Caco-2 (cell line): Measurements from ENCODE around the gene CD38. TPM values are rescaled to one million over a fixed set of nuclear protein-coding genes. Genes with fewer than 3 reads are reported as not detected.

Source experiments
- BruUV-seq: library from RNA; stranded (reverse); fragments of 400-500 nt; replicated peaks from 2 replicates; lab custom pipeline; 2021; lab: Mats Ljungman, UMichigan
- CTCF ChIA-PET: fragments of 300-600 bp; sonication (Branson Sonifier 250); formaldehyde crosslinking; loops from one replicate; lab custom pipeline; 2022; ENCODE audit warnings: antibody characterized with exemption; lab: Charles Lee
- POLR2A ChIA-PET: fragments of 300-600 bp; sonication (Branson Sonifier 250); formaldehyde crosslinking; loops from one replicate; lab custom pipeline; 2022; ENCODE audit warnings: antibody characterized with exemption; lab: Charles Lee
- DNase-seq, 2 experiments: peaks; one replicate each; pipeline versions ENCODE4 v3.0.0 to v3.0.0-alpha.2; 2020 to 2022
- H3K27me3 ChIP-seq: replicated peaks from 2 replicates; pipeline ENCODE4 v1.6.0; 2011; ENCODE audit warnings: low read length; ENCODE audit not compliant: control insufficient read depth, insufficient read depth
- H3K36me3 ChIP-seq: 2 replicates; pipeline ENCODE4 v1.5.1; 2011; ENCODE audit warnings: low read length; ENCODE audit not compliant: control insufficient read depth, insufficient read depth
- H3K4me1 ChIP-seq: fragments of 250-450 bp; sonication (Bioruptor Pico); 2 replicates; pipeline ENCODE4 v1.5.1; 2020; ENCODE audit warnings: mild to moderate bottlenecking
- H3K4me3 ChIP-seq: 2 replicates; pipeline ENCODE4 v1.5.1; 2011; ENCODE audit warnings: low read depth, mild to moderate bottlenecking, control low read depth, low read length
- H3K9me3 ChIP-seq: fragments of 250-450 bp; sonication (Bioruptor Pico); 2 replicates; pipeline ENCODE4 v1.5.1; 2020; ENCODE audit warnings: mild to moderate bottlenecking, moderate library complexity
- H3K27ac Mint-ChIP-seq: one replicate; pipeline ENCODE4 v1.8.0; 2022; ENCODE audit warnings: mixed read lengths; ENCODE audit not compliant: unreplicated experiment
- H3K27me3 Mint-ChIP-seq: one replicate; pipeline ENCODE4 v1.8.0; 2022; ENCODE audit warnings: mixed read lengths; ENCODE audit not compliant: insufficient read depth, unreplicated experiment
- H3K36me3 Mint-ChIP-seq: one replicate; pipeline ENCODE4 v1.8.0; 2022; ENCODE audit warnings: mild to moderate bottlenecking, mixed read lengths; ENCODE audit not compliant: insufficient read depth, unreplicated experiment
- H3K4me1 Mint-ChIP-seq: one replicate; pipeline ENCODE4 v1.8.0; 2022; ENCODE audit warnings: low read depth, mixed read lengths; ENCODE audit not compliant: unreplicated experiment
- H3K4me3 Mint-ChIP-seq: one replicate; pipeline ENCODE4 v1.8.0; 2022; ENCODE audit warnings: mild to moderate bottlenecking, moderate library complexity, mixed read lengths; ENCODE audit not compliant: unreplicated experiment
- H3K9me3 Mint-ChIP-seq: one replicate; pipeline ENCODE4 v1.8.0; 2022; ENCODE audit warnings: mixed read lengths; ENCODE audit not compliant: unreplicated experiment
- CTCF ChIP-seq, 2 experiments: fragments of 200-600 bp in 1 of 2; IDR thresholded peaks; 1 replicate in 1 of 2; 2 replicates in 1 of 2; pipeline versions ENCODE4 v1.5.1 to v1.8.0; 2011 to 2022; ENCODE audit warnings: antibody characterized with exemption in 1 of 2, control low read depth in 1 of 2, inconsistent platforms in 1 of 2, low read depth in 1 of 2, low read length in 1 of 2, mild to moderate bottlenecking in 1 of 2, moderate library complexity in 1 of 2; ENCODE audit not compliant: insufficient read depth in 1 of 2, severe bottlenecking in 1 of 2, unreplicated experiment in 1 of 2
- intact Hi-C: fragments of 100-400 bp; cut with micrococcal nuclease; formaldehyde crosslinking; loops from one replicate; pipeline ENCODE4 v1.10.0; 2022; ENCODE audit not compliant: unreplicated experiment
- total RNA-seq: library from RNA; stranded (reverse); gene quantifications from 2 replicates; pipeline ENCODE4 v1.2.3, GENCODE V29; 2022

Gene CD38
- total RNA-seq, 1 experiment from 2014 or later = not detected

- H3K4me3 Mint-ChIP-seq = no peak overlapping the region
- H3K27me3 ChIP-seq = no peaks in the 10 kb centered on the region
- H3K9me3 Mint-ChIP-seq = no peaks in the 10 kb centered on the region
- no peaks in the 10 kb centered on the region for H3K4me1 Mint-ChIP-seq
- CTCF ChIA-PET = no interaction called here
- no peaks in the 10 kb centered on the region for H3K4me1 ChIP-seq
- H3K36me3 ChIP-seq = no peaks in the 10 kb centered on the region
- no peaks in the 10 kb centered on the region for H3K36me3 Mint-ChIP-seq
- no peak overlapping the region for H3K27ac Mint-ChIP-seq
- no peak for TF ChIP-seq CTCF (IDR thresholded peaks at IDR 0.05; ENCODE audit: insufficient read depth in 1 of 2, low read depth in 1 of 2, low read length in 1 of 2, severe bottlenecking in 1 of 2, unreplicated experiment in 1 of 2)
- no TSS peak for BruUV-seq
- POLR2A ChIA-PET = no interaction called here
- no peak overlapping the region for H3K4me3 ChIP-seq
- intact Hi-C loops = loop anchor here (5.0 kb wide), 1 partner anchor 383 kb away; no protein-coding TSS in a partner anchor
- peaks cover 2% of the 10 kb centered on the region for H3K27me3 Mint-ChIP-seq
- no peak for DNase-seq
- H3K9me3 ChIP-seq = no peaks in the 10 kb centered on the region
Measured at GRCh38 chr4:15884666-15885065, 106.5 kb downstream of the CD38 start.

- CTCF ChIA-PET = no interaction called here
- Mint-ChIP-seq H3K27ac (no peak overlapping the region), H3K27me3 (peaks cover 2% of the 10 kb centered on the region), H3K4me3 (no peak overlapping the region), H3K9me3 (no peaks in the 10 kb centered on the region), H3K4me1 (no peaks in the 10 kb centered on the region), H3K36me3 (no peaks in the 10 kb centered on the region)
- Histone ChIP-seq H3K27me3 (no peaks in the 10 kb centered on the region), H3K36me3 (no peaks in the 10 kb centered on the region), H3K4me3 (no peak overlapping the region), H3K9me3 (no peaks in the 10 kb centered on the region), H3K4me1 (no peaks in the 10 kb centered on the region)
- POLR2A ChIA-PET = no interaction called here
- BruUV-seq = no TSS peak
- intact Hi-C loops = no loop called here
- no peak for DNase-seq
- no peak for TF ChIP-seq CTCF (IDR thresholded peaks at IDR 0.05; ENCODE audit: insufficient read depth in 1 of 2, low read depth in 1 of 2, low read length in 1 of 2, severe bottlenecking in 1 of 2, unreplicated experiment in 1 of 2)
Measured at GRCh38 chr4:15885422-15885821, 107.3 kb downstream of the CD38 start.

DNA sequence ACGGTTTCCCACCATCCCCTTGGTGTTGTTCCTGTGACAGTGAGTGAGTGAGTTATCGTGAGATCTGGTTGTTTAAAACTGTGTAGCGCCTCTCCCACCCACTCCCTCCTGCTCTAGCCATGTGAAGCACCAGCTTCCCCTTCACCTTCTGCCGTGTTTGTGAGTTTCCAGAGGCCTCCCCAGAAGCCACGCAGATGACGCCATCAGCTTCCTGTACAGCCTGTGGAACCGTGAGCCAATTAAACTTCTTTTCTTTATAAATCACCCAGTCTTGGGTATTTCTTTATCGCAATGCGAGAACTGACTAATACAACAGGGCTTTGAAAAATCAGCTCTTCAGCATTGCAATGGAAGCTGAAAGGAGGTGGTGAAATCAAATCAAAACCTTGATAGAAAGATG is 110.4 kb downstream of the CD38 start:
- DNase-seq = no peak
- Mint-ChIP-seq H3K27me3 (no peaks in the 10 kb centered on the region), H3K27ac (no peak overlapping the region), H3K9me3 (no peaks in the 10 kb centered on the region), H3K4me3 (no peak overlapping the region), H3K4me1 (no peaks in the 10 kb centered on the region), H3K36me3 (no peaks in the 10 kb centered on the region)
- H3K27me3 ChIP-seq = no peaks in the 10 kb centered on the region
- intact Hi-C loops = no loop called here
- H3K4me3 ChIP-seq = no peak overlapping the region
- H3K9me3 ChIP-seq = no peaks in the 10 kb centered on the region
- H3K4me1 ChIP-seq = 0 out of 2 replicates have a peak, but pooled peaks cover under 1% of the 10 kb centered on the region
- CTCF ChIA-PET = no interaction called here
- TF ChIP-seq CTCF (IDR thresholded peaks at IDR 0.05; ENCODE audit: insufficient read depth in 1 of 2, low read depth in 1 of 2, low read length in 1 of 2, severe bottlenecking in 1 of 2, unreplicated experiment in 1 of 2) = no peak
- POLR2A ChIA-PET = no interaction called here
- H3K36me3 ChIP-seq = no peaks in the 10 kb centered on the region
- no TSS peak for BruUV-seq
